ENCODE results near the gene SLC6A2. TPM values are rescaled to one million over a fixed set of nuclear protein-coding genes. Genes with fewer than 3 reads are reported as not detected.

SLC6A2 gene
- total and polyA plus RNA-seq, 9 of the 15 experiments (the other 6 are each of a cell fraction or from before 2014, with no cell fraction given): not detected

GRCh38 chr16:55660828-55661227 lies 5.0 kb downstream of the SLC6A2 start:
- TF ChIP-seq HDAC2 (IDR thresholded peaks at IDR 0.05): no peak
- TF ChIP-seq, protein P1, sequence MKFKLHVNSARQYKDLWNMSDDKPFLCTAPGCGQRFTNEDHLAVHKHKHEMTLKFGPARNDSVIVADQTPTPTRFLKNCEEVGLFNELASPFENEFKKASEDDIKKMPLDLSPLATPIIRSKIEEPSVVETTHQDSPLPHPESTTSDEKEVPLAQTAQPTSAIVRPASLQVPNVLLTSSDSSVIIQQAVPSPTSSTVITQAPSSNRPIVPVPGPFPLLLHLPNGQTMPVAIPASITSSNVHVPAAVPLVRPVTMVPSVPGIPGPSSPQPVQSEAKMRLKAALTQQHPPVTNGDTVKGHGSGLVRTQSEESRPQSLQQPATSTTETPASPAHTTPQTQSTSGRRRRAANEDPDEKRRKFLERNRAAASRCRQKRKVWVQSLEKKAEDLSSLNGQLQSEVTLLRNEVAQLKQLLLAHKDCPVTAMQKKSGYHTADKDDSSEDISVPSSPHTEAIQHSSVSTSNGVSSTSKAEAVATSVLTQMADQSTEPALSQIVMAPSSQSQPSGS (CRISPR knock-in tag; IDR thresholded peaks at IDR 0.05): no peak
- TF ChIP-seq GABPB2 (CRISPR knock-in tag; conservative IDR thresholded peaks at IDR 0.05): no peak
- TF ChIP-seq FOS (IDR thresholded peaks at IDR 0.05; ENCODE audit: extremely low read depth, insufficient read length): no peak
- TF ChIP-seq FOXK2 (conservative IDR thresholded peaks at IDR 0.05 in 1 of 2, IDR thresholded peaks at IDR 0.05 in 1 of 2; ENCODE audit: low read depth in 2 of 2): no peak
- Histone ChIP-seq H3K4me1 (replicated peaks in 1 of 2; ENCODE audit: control insufficient read depth in 2 of 2, insufficient read depth in 2 of 2, low read length in 2 of 2) (no peaks in the 10 kb centered on the region), H3K36me3 (ENCODE audit: control insufficient read depth, insufficient read depth, low read length) (no peaks in the 10 kb centered on the region), H3K27ac (ENCODE audit: extremely low read depth, low read depth, low read length) (no peak overlapping the region), H4K20me1 (replicated peaks; ENCODE audit: control insufficient read depth, insufficient read depth, low read length) (peaks cover under 1% of the 10 kb centered on the region; the same call in 1 of the 2 replicates), H3K9me1 (ENCODE audit: control insufficient read depth, insufficient read depth, low read length) (no peaks in the 10 kb centered on the region), H3K4me3 (no peak overlapping the region), H3K9ac (ENCODE audit: insufficient read depth in 1 of 2, low read depth in 2 of 2, low read length in 2 of 2) (no peak overlapping the region), H3K9me3 (replicated peaks; ENCODE audit: control insufficient read depth, insufficient read depth, low read depth, low read length) (no peaks in the 10 kb centered on the region), H2AFZ (ENCODE audit: low read depth, low read length) (no peak overlapping the region), H3K79me2 (ENCODE audit: control insufficient read depth, insufficient read depth, low read length) (no peaks in the 10 kb centered on the region), H3K27me3 (ENCODE audit: control insufficient read depth in 2 of 2, insufficient read depth in 2 of 2, low read length in 2 of 2) (peaks cover 3 to 32% of the 10 kb centered on the region in 2 experiments; a peak in 4 of 5 replicates), H3K4me2 (ENCODE audit: insufficient read depth, low read length) (no peak overlapping the region)
- ChIA-PET CTCF (ENCODE audit: low intra/inter-chr PET ratio) (no interaction called here), POLR2A (interaction anchor here (0.9 kb wide), 1 partner anchor 12 kb away, joined by 3 read pairs; no protein-coding TSS in a partner anchor)
- intact Hi-C loops (cut with micrococcal nuclease) (no loop called here), in situ Hi-C loops (cut with MboI) (no loop called here)
- no peak for FAIRE-seq
- no peak for ATAC-seq
- DNase-seq (ENCODE audit: extremely low read depth in 1 of 4, low spot score in 3 of 4): no peak
- no TSS peak for BruUV-seq (replicated peaks)
- WGBS (ENCODE audit: insufficient coverage, low coverage, missing lambda C conversion rate): 0% methylated on average over 2 of the region's 2 CpGs

Data from K562 (cell line).